GM18861 (cell line): ENCODE results near the gene SPG7.
"Not testable (repeated sequence)": the region's sequence is repeated elsewhere in the genome, so short reads cannot be mapped to it uniquely, and the experiment has no call there.

Source experiments
- ATAC-seq: cut with Tn5 transposase; IDR thresholded peaks from one replicate; pipeline ENCODE4 v1.9.1; 2021; ENCODE audit not compliant: unreplicated experiment

Gene SPG7

GRCh38 chr16:89561884-89562599, 53.8 kb downstream of the SPG7 start:
- no peak for ATAC-seq

DNA sequence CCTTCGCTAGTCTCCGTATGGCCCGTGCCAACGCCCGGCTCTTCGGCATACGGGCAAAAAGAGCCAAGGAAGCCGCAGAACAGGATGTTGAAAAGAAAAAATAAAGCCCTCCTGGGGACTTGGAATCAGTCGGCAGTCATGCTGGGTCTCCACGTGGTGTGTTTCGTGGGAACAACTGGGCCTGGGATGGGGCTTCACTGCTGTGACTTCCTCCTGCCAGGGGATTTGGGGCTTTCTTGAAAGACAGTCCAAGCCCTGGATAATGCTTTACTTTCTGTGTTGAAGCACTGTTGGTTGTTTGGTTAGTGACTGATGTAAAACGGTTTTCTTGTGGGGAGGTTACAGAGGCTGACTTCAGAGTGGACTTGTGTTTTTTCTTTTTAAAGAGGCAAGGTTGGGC, 54.7 kb downstream of the SPG7 start:
- ATAC-seq: no peak

DNA sequence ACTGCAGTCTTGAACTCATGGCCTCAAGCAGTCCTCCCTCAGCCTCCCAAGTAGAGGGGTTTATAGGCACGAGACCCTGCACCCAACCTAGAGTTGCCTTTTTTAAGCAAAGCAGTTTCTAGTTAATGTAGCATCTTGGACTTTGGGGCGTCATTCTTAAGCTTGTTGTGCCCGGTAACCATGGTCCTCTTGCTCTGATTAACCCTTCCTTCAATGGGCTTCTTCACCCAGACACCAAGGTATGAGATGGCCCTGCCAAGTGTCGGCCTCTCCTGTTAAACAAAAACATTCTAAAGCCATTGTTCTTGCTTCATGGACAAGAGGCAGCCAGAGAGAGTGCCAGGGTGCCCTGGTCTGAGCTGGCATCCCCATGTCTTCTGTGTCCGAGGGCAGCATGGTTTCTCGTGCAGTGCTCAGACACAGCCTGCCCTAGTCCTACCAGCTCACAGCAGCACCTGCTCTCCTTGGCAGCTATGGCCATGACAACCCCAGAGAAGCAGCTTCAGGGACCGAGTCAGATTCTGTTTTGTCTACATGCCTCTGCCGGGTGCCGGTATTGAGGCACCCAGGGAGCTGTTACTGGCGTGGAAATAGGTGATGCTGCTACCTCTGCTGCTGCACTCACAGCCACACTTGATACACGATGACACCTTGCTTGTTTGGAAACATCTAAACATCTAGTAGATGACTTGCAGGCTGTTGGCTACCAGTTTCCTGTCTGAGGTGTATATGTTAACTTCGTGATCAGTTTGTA, 55.6 kb downstream of the SPG7 start:
- ATAC-seq: no peak

DNA sequence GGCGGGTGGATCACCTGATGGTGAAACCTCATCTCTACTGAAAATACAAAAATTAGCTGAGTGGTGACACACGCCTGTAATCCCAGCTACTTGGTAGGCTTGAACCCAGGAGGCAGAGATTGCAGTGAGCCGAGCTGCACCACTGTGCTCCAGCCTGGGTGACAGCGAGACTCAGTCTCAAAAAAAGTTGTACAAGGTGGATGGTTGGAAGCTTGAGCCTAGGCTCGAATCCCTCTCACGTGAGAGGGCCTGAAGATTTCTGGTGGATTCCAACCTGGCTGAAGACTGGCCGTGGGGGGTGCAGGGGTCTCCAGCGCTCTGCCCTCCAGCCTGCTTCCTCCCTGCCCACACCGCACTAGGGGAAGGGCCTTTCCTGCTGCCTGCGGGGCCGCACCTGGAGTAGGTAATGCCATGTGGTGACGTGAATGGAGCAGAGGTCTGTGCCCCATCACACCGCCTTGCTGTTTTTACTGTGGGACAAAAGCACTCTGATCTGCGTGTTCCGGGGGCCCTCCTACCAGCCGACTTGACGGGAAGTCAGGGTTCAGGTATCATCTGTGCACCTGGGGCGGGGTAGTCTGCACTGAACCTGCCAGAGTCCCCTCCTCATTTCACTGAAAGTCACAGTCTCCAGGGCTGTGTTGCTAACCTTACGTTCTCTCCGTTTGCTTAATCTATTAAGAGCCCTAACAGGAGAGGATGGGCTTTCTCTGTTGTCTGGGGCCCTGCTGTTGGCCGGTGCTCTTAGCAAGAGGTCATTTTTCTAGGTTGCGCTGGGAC, 56.5 kb downstream of the SPG7 start:
- ATAC-seq: no peak

- no peak for ATAC-seq
Observed at GRCh38 chr16:89565256-89565505, 57.0 kb downstream of the SPG7 start.

GRCh38 chr16:89565506-89566372, 57.5 kb downstream of the SPG7 start:
- ATAC-seq: peak; percentile 32

- ATAC-seq: no peak
Observed at GRCh38 chr16:89567656-89568594, 59.7 kb downstream of the SPG7 start.

GRCh38 chr16:89569506-89570341, 61.5 kb downstream of the SPG7 start:
- ATAC-seq: no peak

DNA sequence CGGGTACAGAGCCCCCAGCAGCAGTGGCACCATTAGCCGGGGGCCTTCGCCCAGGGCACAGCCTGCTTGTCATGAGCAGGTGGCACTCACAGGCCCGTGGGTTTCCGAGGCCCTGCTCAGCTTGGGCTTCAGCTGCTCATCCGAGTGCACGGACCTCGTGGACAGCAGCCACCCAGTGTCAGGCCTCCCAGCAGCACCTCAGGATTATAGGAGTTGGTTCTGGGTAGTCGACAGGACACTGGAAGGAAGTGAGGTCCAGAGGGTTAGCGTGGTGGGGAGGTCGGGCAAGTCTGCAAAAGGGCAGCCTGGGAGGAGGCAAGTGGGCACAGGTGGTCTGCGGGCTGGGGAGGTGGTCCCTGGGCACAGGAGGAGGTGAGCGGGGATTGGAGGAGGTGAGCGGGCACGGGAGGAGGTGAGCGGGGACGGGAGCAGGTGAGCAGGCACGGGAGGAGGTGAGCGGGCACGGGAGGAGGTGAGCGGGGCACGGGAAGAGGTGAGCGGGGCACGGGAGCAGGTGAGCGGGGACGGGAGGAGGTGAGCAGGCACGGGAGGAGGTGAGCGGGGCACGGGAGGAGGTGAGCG, 62.2 kb downstream of the SPG7 start:
- no peak for ATAC-seq

- not testable (repeated sequence) for ATAC-seq
Observed at GRCh38 chr16:89570983-89571598, 62.9 kb downstream of the SPG7 start.

DNA sequence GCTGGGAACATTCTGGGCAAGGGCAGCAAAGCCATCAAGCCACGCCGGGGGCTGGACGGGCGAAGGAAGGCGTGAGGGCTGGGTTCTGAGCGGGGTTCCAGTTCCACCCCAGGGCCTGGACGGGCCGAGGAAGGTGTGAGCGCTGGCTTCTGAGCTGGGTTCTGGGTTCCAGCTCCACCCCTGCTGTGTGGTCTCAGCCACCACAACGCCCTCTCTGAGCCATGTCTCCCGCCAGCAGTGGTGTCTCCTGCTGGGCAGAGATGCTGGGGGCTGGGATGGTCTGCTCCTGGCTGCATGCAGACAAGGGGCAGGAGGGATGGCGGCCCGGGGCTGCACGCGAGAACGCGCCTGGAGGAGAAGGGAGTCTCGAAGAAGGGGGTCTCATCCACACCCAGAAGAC, 63.4 kb downstream of the SPG7 start:
- ATAC-seq: no peak

DNA sequence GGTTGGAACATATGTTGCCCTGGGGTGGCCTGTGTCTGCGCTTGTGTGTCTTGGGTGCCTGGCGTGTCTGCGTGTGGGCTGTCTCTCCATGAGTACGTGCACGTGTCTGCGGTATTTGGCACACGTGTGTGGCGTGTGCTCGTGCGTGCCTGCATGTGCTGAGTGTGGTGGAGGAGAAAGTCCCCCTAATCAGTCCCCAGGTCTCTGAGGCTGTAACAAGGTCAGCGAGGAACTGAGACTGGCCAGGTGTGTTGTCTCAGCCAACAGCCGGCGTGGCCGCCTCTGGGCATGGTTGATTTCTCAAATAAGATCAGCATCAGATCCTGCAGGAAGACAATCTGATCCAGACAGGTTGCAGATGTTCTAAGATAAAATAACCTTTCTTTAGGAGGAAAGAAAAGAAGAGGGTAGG, 63.9 kb downstream of the SPG7 start:
- no peak for ATAC-seq

GRCh38 chr16:89572485-89573205, 64.4 kb downstream of the SPG7 start:
- no peak for ATAC-seq

GRCh38 chr16:89573826-89574680, 65.8 kb downstream of the SPG7 start:
- ATAC-seq: no peak

DNA sequence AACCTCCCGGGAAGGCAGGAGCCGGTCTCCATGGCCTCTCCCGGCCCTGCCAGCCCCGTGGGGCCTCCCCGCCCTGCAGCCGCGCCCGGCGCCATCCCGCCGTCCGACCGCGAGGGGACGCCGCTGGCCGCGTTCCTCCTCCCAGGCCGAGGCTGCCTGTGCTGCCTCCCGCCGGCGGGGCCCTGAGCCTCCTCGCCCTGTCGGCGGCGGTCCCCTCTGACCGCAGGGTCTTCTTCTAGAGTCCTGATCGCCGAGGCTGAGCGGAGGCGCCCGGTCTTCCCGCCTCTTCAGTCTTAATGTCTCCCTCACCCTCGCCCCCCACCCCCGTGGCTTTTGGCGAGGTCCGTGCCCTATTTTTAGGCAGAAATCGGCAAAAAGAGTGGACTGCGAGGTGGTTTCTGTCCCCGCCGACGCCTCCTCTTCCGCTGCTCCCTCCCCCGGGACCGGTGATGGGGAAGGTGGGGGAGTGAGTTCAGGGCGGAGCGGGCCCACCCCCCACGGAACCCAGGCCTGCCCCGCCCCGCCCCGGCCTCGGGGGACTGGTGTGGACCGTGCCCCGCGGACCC, 66.6 kb downstream of the SPG7 start:
- no peak for ATAC-seq
